GM12878 (cell line): Measurements from ENCODE around the gene LPIN2. TPM values are rescaled to one million over a fixed set of nuclear protein-coding genes. Genes with fewer than 3 reads are reported as not detected.

Experiments
- ATAC-seq: fragments of 200-7000 bp; cut with Tn5 transposase; 3 replicates; pipeline ENCODE4 v1.9.1; 2020; ENCODE audit warnings: mild to moderate bottlenecking, moderate library complexity
- BruUV-seq: library from RNA; stranded (reverse); fragments of 400-500 nt; replicated peaks from 2 replicates; lab custom pipeline; 2021; lab: Mats Ljungman, UMichigan
- CTCF ChIA-PET: fragments of 300-600 bp; sonication (Branson Sonifier 250); formaldehyde crosslinking; extraction: SDS; loops from one replicate; lab custom pipeline; 2021; ENCODE audit warnings: inconsistent platforms; lab: Yijun Ruan, JAX
- POLR2A ChIA-PET: fragments of 350-600 bp; formaldehyde crosslinking; extraction: SDS; loops from one replicate; lab custom pipeline; 2021; ENCODE audit warnings: inconsistent platforms; lab: Charles Lee
- RAD21 ChIA-PET: fragments of 300-600 bp; sonication (Branson Sonifier 250); formaldehyde crosslinking; loops from one replicate; lab custom pipeline; 2023; ENCODE audit warnings: antibody characterized with exemption; ENCODE audit not compliant: unreplicated experiment; lab: Charles Lee
- SMC1A ChIA-PET: fragments of 300-600 bp; sonication (Branson Sonifier 250); formaldehyde crosslinking; loops from one replicate; lab custom pipeline; 2023; ENCODE audit not compliant: unreplicated experiment, uncharacterized antibody; lab: Charles Lee
- DNase-seq: peaks from one replicate; pipeline ENCODE4 v3.0.0-alpha.2; 2011; ENCODE audit warnings: low read depth, low spot score
- FAIRE-seq: peaks from 3 replicates; lab custom pipeline; 2011; peaks lifted over from hg19 to GRCh38; lab: Jason Lieb, UNC
- H2AFZ ChIP-seq: 2 replicates; pipeline ENCODE4 v1.6.0; 2011; ENCODE audit warnings: low read depth, low read length, control low read depth; ENCODE audit not compliant: control insufficient read depth
- H3K27ac ChIP-seq: 2 replicates; pipeline ENCODE4 v1.5.1; 2011; ENCODE audit warnings: control low read depth; ENCODE audit not compliant: control insufficient read depth, insufficient read depth
- H3K27me3 ChIP-seq, 2 experiments: replicated peaks in 1 of 2; 2 replicates each; pipeline versions ENCODE4 v1.6.0 to v1.6.1; 2011; ENCODE audit warnings: low read length in 1 of 2; ENCODE audit not compliant: control insufficient read depth in 2 of 2, insufficient read depth in 2 of 2
- H3K36me3 ChIP-seq, 2 experiments: 2 replicates each; pipeline ENCODE4 v1.5.1; 2011; ENCODE audit warnings: low read length in 1 of 2; ENCODE audit not compliant: control insufficient read depth in 2 of 2, insufficient read depth in 2 of 2
- H3K4me1 ChIP-seq: 2 replicates; pipeline ENCODE4 v1.6.1; 2011; ENCODE audit warnings: mild to moderate bottlenecking, low read length, moderate library complexity, mixed read lengths; ENCODE audit not compliant: control insufficient read depth, insufficient read depth
- H3K4me2 ChIP-seq: 2 replicates; pipeline ENCODE4 v1.6.0; 2011; ENCODE audit warnings: control low read depth; ENCODE audit not compliant: control insufficient read depth, insufficient read depth
- H3K4me3 ChIP-seq: fragments of 200-600 bp; sonication (generic); 2 replicates; pipeline ENCODE4 v1.5.1; 2016
- H3K79me2 ChIP-seq: 2 replicates; pipeline ENCODE4 v1.6.0; 2011; ENCODE audit warnings: low read length; ENCODE audit not compliant: control insufficient read depth, insufficient read depth
- H3K9ac ChIP-seq: 2 replicates; pipeline ENCODE4 v1.8.0; 2011; ENCODE audit warnings: low read length, control low read depth, mixed read lengths; ENCODE audit not compliant: control insufficient read depth, insufficient read depth
- H3K9me3 ChIP-seq: replicated peaks from 3 replicates; pipeline ENCODE4 v1.5.1; 2011; ENCODE audit warnings: mild to moderate bottlenecking, low read length; ENCODE audit not compliant: control insufficient read depth, insufficient read depth
- H4K20me1 ChIP-seq: 2 replicates; pipeline ENCODE4 v1.6.0; 2011; ENCODE audit not compliant: control insufficient read depth, insufficient read depth
- ATF7 ChIP-seq: fragments of 450-650 bp; IDR thresholded peaks from 2 replicates; pipeline ENCODE4 v1.6.1; 2016; ENCODE audit warnings: low read depth, mild to moderate bottlenecking
- BACH1 ChIP-seq: fragments of 450-650 bp; IDR thresholded peaks from 2 replicates; pipeline ENCODE4 v1.6.1; 2017; ENCODE audit warnings: mild to moderate bottlenecking, borderline replicate concordance
- CREM ChIP-seq: IDR thresholded peaks from 2 replicates; pipeline ENCODE4 v1.6.1; 2014; ENCODE audit warnings: antibody characterized with exemption, low read depth
- EED ChIP-seq: sonication (generic); IDR thresholded peaks from 2 replicates; pipeline ENCODE4 v1.6.1; 2016; ENCODE audit warnings: antibody characterized with exemption, low read depth
- FOXK2 ChIP-seq: fragments of 450-650 bp; IDR thresholded peaks from 2 replicates; pipeline ENCODE4 v1.6.1; 2017; ENCODE audit warnings: mild to moderate bottlenecking, moderate library complexity
- IKZF2 ChIP-seq, 2 experiments: fragments of 450-650 bp; IDR thresholded peaks; 2 replicates each; pipeline ENCODE4 v1.6.1; 2017; ENCODE audit warnings: mild to moderate bottlenecking in 2 of 2, moderate library complexity in 2 of 2
- KLF5 ChIP-seq: fragments of 450-650 bp; IDR thresholded peaks from 2 replicates; pipeline ENCODE4 v1.6.1; 2014; ENCODE audit warnings: mild to moderate bottlenecking; ENCODE audit not compliant: partially characterized antibody
- MEF2A ChIP-seq: IDR thresholded peaks from 2 replicates; pipeline ENCODE4 v1.6.1; 2011; ENCODE audit warnings: low read depth, mild to moderate bottlenecking, low read length, moderate library complexity; ENCODE audit not compliant: insufficient read depth
- MEF2B ChIP-seq: fragments of 450-650 bp; IDR thresholded peaks from 2 replicates; pipeline ENCODE4 v1.6.1; 2018; ENCODE audit warnings: mild to moderate bottlenecking, moderate library complexity; ENCODE audit not compliant: partially characterized antibody, poor library complexity, severe bottlenecking
- NFIC ChIP-seq: IDR thresholded peaks from 2 replicates; pipeline ENCODE4 v1.6.1; 2012; ENCODE audit warnings: low read depth, mild to moderate bottlenecking, inconsistent platforms, low read length, moderate library complexity
- PAX5 ChIP-seq: IDR thresholded peaks from 2 replicates; pipeline ENCODE4 v1.6.1; 2011; ENCODE audit warnings: low read depth, low read length, borderline replicate concordance
- PML ChIP-seq: IDR thresholded peaks from 2 replicates; pipeline ENCODE4 v1.6.1; 2012; ENCODE audit warnings: low read length, inconsistent platforms
- POLR2A ChIP-seq: IDR thresholded peaks from 2 replicates; pipeline ENCODE4 v1.6.1; 2011; ENCODE audit warnings: low read depth, mild to moderate bottlenecking, low read length
- POLR2AphosphoS2 ChIP-seq: IDR thresholded peaks from 2 replicates; pipeline ENCODE4 v1.6.1; 2011; ENCODE audit warnings: low read depth, mild to moderate bottlenecking, low read length, improper control_type of control experiment, moderate library complexity
- POLR2AphosphoS5 ChIP-seq: IDR thresholded peaks from 2 replicates; pipeline ENCODE4 v1.6.1; 2011; ENCODE audit warnings: mild to moderate bottlenecking, low read length, inconsistent platforms
- POU2F2 ChIP-seq: IDR thresholded peaks from 3 replicates; pipeline ENCODE4 v1.6.1; 2011; ENCODE audit warnings: low read depth, mild to moderate bottlenecking, low read length, borderline replicate concordance
- SP1 ChIP-seq: IDR thresholded peaks from one replicate; pipeline ENCODE4 v1.6.1; 2011; ENCODE audit warnings: low read depth, low read length
- SRF ChIP-seq, 2 experiments: IDR thresholded peaks; 2 replicates each; pipeline ENCODE4 v1.6.1; 2011; ENCODE audit warnings: low read depth in 2 of 2, low read length in 2 of 2, mild to moderate bottlenecking in 1 of 2, moderate library complexity in 1 of 2
- TAF1 ChIP-seq: IDR thresholded peaks from 2 replicates; pipeline ENCODE4 v1.6.1; 2011; ENCODE audit warnings: mild to moderate bottlenecking, low read depth, low read length, borderline replicate concordance
- TARDBP ChIP-seq: IDR thresholded peaks from 2 replicates; pipeline ENCODE4 v1.6.1; 2016; ENCODE audit warnings: borderline replicate concordance
- ZBED1 ChIP-seq: IDR thresholded peaks from 2 replicates; pipeline ENCODE4 v1.6.1; 2016; ENCODE audit warnings: borderline replicate concordance
- whole genome bisulfite sequencing: methylation state at CpG from one replicate; pipeline ENCODE4 v1.1.6; 2016; ENCODE audit warnings: low lambda C conversion rate; ENCODE audit not compliant: insufficient replicate concordance, insufficient coverage; ENCODE audit errors: missing lambda C conversion rate; 5-methylcytosine and 5-hydroxymethylcytosine counted together
- in situ Hi-C: fragments of 300-500 bp; cut with MboI; formaldehyde crosslinking; loops from 9 replicates; pipeline ENCODE4 v1.14.3; 2018; ENCODE audit warnings: mixed read lengths
- intact Hi-C: fragments of 100-400 bp; cut with micrococcal nuclease; formaldehyde crosslinking; loops from one replicate; pipeline ENCODE4 v1.14.2; 2022; ENCODE audit not compliant: unreplicated experiment
- polyA plus RNA-seq, 11 experiments: library from polyadenylated mRNA; depleted of rRNA in 4 of 11; unstranded in 6 of 11; stranded (reverse) in 5 of 11; fragments of >200 nt; fragmentation: Nextera tagmentation in 4 of 11; fragmentation: Illumina TruSeq in 1 of 11; extraction: Ambion mirVana in 4 of 11; extraction: Trizol in 1 of 11; gene quantifications; 1 replicate in 1 of 11; 2 replicates in 10 of 11; pipeline versions ENCODE4 v1.2.1 to v1.2.3, GENCODE V29; 2011 to 2016; ENCODE audit warnings: inconsistent platforms in 2 of 11, missing spikeins in 2 of 11, low read depth in 1 of 11
- total RNA-seq, 4 experiments: library from RNA; depleted of rRNA in 3 of 4; stranded (reverse); fragments of >200 nt in 3 of 4; fragmentation: Illumina TruSeq in 1 of 4; extraction: Trizol in 1 of 4; gene quantifications; 2 replicates each; pipeline versions ENCODE4 v1.2.1 to v1.2.3, GENCODE V29; 2013 to 2021
- TF ChIP-seq, protein P1 (sequence below): fragments of 450-650 bp; IDR thresholded peaks from 2 replicates; pipeline ENCODE4 v1.6.1; 2017; ENCODE audit warnings: low read depth, mild to moderate bottlenecking, moderate library complexity
- TF ChIP-seq, protein P2 (sequence below): fragments of 450-650 bp; IDR thresholded peaks from 2 replicates; pipeline ENCODE4 v1.6.1; 2016; ENCODE audit warnings: mild to moderate bottlenecking

The LPIN2 gene
- total and polyA plus RNA-seq, 10 of the 15 experiments (the other 5 are each of a cell fraction or from before 2014, with no cell fraction given) = 4.1 to 28.0 (median 15.9) TPM

GRCh38 chr18:3037423-3037915 lies 24.5 kb upstream of the LPIN2 start:
- FAIRE-seq = peak; percentile 99
- RAD21 ChIA-PET = interaction anchor here (0.6 to 1.0 kb wide), 2 partner anchors 25 to 936 kb away, joined by 3 to 4 read pairs; no protein-coding TSS in a partner anchor
- TF ChIP-seq POLR2AphosphoS2 (no peak), SRF (IDR thresholded peaks at IDR 0.05; ENCODE audit: low read depth in 2 of 2, low read length in 2 of 2) (0 out of 4 replicates have a peak, but pooled peaks of 1 of the 2 experiments have one; percentile 46), ZBED1 (no peak), BACH1 (peak; percentile 54; the same call in 1 of the 2 replicates), PML (no peak), SP1 (peak; percentile 34), FOXK2 (peak; percentile 82; the same call in 1 of the 2 replicates), PAX5 (peak; percentile 44; the same call in 1 of the 2 replicates), POU2F2 (peak; percentile 41; the same call in 1 of the 3 replicates), CREM (0 out of 2 replicates have a peak, but pooled peaks have one; percentile 43), NFIC (0 out of 2 replicates have a peak, but pooled peaks have one; percentile 33), TAF1 (peak; percentile 44; the same call in 1 of the 2 replicates), POLR2AphosphoS5 (0 out of 2 replicates have a peak, but pooled peaks have one; percentile 46), TARDBP (no peak), MEF2A (peak; percentile 81; the same call in 1 of the 2 replicates), MEF2B (peak; percentile 65), POLR2A (peak; percentile 33; the same call in 1 of the 2 replicates), IKZF2 (IDR thresholded peaks at IDR 0.05) (peak; percentile 82 to 88), KLF5 (peak; percentile 42), EED (peak; percentile 85), ATF7 (peak; percentile 29; the same call in 1 of the 2 replicates)
- TF ChIP-seq, protein P1, sequence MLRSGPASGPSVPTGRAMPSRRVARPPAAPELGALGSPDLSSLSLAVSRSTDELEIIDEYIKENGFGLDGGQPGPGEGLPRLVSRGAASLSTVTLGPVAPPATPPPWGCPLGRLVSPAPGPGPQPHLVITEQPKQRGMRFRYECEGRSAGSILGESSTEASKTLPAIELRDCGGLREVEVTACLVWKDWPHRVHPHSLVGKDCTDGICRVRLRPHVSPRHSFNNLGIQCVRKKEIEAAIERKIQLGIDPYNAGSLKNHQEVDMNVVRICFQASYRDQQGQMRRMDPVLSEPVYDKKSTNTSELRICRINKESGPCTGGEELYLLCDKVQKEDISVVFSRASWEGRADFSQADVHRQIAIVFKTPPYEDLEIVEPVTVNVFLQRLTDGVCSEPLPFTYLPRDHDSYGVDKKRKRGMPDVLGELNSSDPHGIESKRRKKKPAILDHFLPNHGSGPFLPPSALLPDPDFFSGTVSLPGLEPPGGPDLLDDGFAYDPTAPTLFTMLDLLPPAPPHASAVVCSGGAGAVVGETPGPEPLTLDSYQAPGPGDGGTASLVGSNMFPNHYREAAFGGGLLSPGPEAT = peak; percentile 41
- TF ChIP-seq, protein P2, sequence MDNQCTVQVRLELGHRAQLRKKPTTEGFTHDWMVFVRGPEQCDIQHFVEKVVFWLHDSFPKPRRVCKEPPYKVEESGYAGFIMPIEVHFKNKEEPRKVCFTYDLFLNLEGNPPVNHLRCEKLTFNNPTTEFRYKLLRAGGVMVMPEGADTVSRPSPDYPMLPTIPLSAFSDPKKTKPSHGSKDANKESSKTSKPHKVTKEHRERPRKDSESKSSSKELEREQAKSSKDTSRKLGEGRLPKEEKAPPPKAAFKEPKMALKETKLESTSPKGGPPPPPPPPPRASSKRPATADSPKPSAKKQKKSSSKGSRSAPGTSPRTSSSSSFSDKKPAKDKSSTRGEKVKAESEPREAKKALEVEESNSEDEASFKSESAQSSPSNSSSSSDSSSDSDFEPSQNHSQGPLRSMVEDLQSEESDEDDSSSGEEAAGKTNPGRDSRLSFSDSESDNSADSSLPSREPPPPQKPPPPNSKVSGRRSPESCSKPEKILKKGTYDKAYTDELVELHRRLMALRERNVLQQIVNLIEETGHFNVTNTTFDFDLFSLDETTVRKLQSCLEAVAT = no peak

More at GRCh38 chr18:3037423-3037915, 24.5 kb upstream of the LPIN2 start:
- Histone ChIP-seq H3K4me1 (peaks cover 12% of the 10 kb centered on the region), H2AFZ (peak overlapping the region; percentile 86), H3K4me3 (no peak overlapping the region), H3K27ac (peak overlapping the region; percentile 33), H3K4me2 (peak overlapping the region; percentile 67), H4K20me1 (no peaks in the 10 kb centered on the region), H3K9me3 (no peaks in the 10 kb centered on the region), H3K27me3 (no peaks in the 10 kb centered on the region), H3K79me2 (no peaks in the 10 kb centered on the region), H3K36me3 (no peaks in the 10 kb centered on the region), H3K9ac (no peak overlapping the region)
- SMC1A ChIA-PET = interaction anchor here (0.6 to 2.2 kb wide), 9 partner anchors 22 to 429 kb away, joined by 3 to 10 read pairs (median 3); no protein-coding TSS in a partner anchor
- POLR2A ChIA-PET = interaction anchor here (0.5 to 1.3 kb wide), 2 partner anchors 59 to 137 kb away, joined by 4 read pairs; no protein-coding TSS in a partner anchor
- CTCF ChIA-PET = interaction anchor here (1.0 to 3.0 kb wide), 3 partner anchors 25 to 43 kb away, joined by 4 to 21 read pairs (median 7); no protein-coding TSS in a partner anchor
- 18% methylated on average over 4 of the region's 4 CpGs for WGBS
- intact Hi-C loops = no loop called here
- DNase-seq (peak; percentile 77), ATAC-seq (peak; percentile 99)
- no TSS peak for BruUV-seq
- in situ Hi-C loops = no loop called here
